ENCODE measurements around the gene ABLIM2.

The ABLIM2 gene

GRCh38 chr4:8171984-8172924 is 13.6 kb upstream of the ABLIM2 start:
- no peak overlapping the region for H3K27ac ChIP-seq
- no peak for TF ChIP-seq CTCF (conservative IDR thresholded peaks at IDR 0.05)

- no peak overlapping the region for H3K27ac ChIP-seq
- TF ChIP-seq CTCF (conservative IDR thresholded peaks at IDR 0.05) = no peak
These were observed 12.7 kb upstream of the ABLIM2 start for GRCh38 chr4:8171266-8171665.

GRCh38 chr4:8170341-8170740 is 11.7 kb upstream of the ABLIM2 start:
- no peak overlapping the region for H3K27ac ChIP-seq
- no peak for TF ChIP-seq CTCF (conservative IDR thresholded peaks at IDR 0.05)

- TF ChIP-seq CTCF (conservative IDR thresholded peaks at IDR 0.05) = no peak
- H3K27ac ChIP-seq = no peak overlapping the region
These were observed 11.2 kb upstream of the ABLIM2 start for GRCh38 chr4:8169763-8170162.

- TF ChIP-seq CTCF (conservative IDR thresholded peaks at IDR 0.05) = no peak
- H3K27ac ChIP-seq = no peak overlapping the region
These were observed 10.4 kb upstream of the ABLIM2 start for GRCh38 chr4:8168832-8169598.

- H3K27ac ChIP-seq = no peak overlapping the region
- no peak; the same call in 1 of the 2 replicates for TF ChIP-seq CTCF (conservative IDR thresholded peaks at IDR 0.05)
These were observed 9.6 kb upstream of the ABLIM2 start for GRCh38 chr4:8168232-8168631.

- H3K27ac ChIP-seq = no peak overlapping the region
- TF ChIP-seq CTCF (conservative IDR thresholded peaks at IDR 0.05) = no peak
These were observed 9.2 kb upstream of the ABLIM2 start for GRCh38 chr4:8167815-8168214.
